Stomach (tissue), 9 donors: ENCODE results near the gene FAM110A. TPM values are rescaled to one million over a fixed set of nuclear protein-coding genes. Genes with fewer than 3 reads are reported as not detected.

Experiments
- DNase-seq, 2 donors: peaks; one replicate each; pipeline versions ENCODE4 v3.0.0 to v3.0.0-alpha.2; 2013 to 2019
- H3K27ac ChIP-seq, 5 donors: fragments of 200-600 bp in 4 of 5; sonication (generic) in 4 of 5; one replicate each; pipeline ENCODE4 v1.5.1; 2013 to 2019; ENCODE audit warnings: mild to moderate bottlenecking in 1 of 5, moderate library complexity in 1 of 5
- H3K27me3 ChIP-seq, 3 donors: fragments of 200-600 bp; sonication (generic); one replicate each; pipeline ENCODE4 v1.5.1; 2017 to 2019; ENCODE audit warnings: mixed run types in 1 of 3
- H3K36me3 ChIP-seq, 4 donors: fragments of 200-600 bp; sonication (generic); 1 replicate in 3 of 4; 2 replicates in 1 of 4; pipeline ENCODE4 v1.5.1; 2016 to 2019
- H3K4me1 ChIP-seq, 4 donors: fragments of 200-600 bp; sonication (generic); one replicate each; pipeline ENCODE4 v1.5.1; 2016 to 2019
- H3K4me3 ChIP-seq, 4 donors: fragments of 200-600 bp; sonication (generic) in 3 of 4; one replicate each; pipeline ENCODE4 v1.5.1; 2016 to 2019; ENCODE audit warnings: mild to moderate bottlenecking in 1 of 4
- H3K9me3 ChIP-seq, 4 donors: fragments of 200-600 bp; sonication (generic); one replicate each; pipeline ENCODE4 v1.5.1; 2016 to 2019
- CTCF ChIP-seq, 7 experiments: fragments of 450-650 bp in 4 of 7; fragments of 200-600 bp in 3 of 7; sonication (generic) in 3 of 7; IDR thresholded peaks; one replicate each; pipeline ENCODE4 v1.5.1; 2016 to 2019; ENCODE audit warnings: antibody characterized with exemption in 7 of 7, control low read depth in 2 of 7, mild to moderate bottlenecking in 1 of 7
- EP300 ChIP-seq: sonication (generic); formaldehyde crosslinking; IDR thresholded peaks from one replicate; pipeline ENCODE4 v1.6.1; 2017; ENCODE audit warnings: antibody characterized with exemption
- POLR2A ChIP-seq, 4 donors: fragments of 450-650 bp; IDR thresholded peaks; one replicate each; pipeline ENCODE4 v1.6.1; 2016; ENCODE audit warnings: antibody characterized with exemption in 4 of 4, control low read depth in 2 of 4, mild to moderate bottlenecking in 1 of 4, moderate library complexity in 1 of 4
- POLR2AphosphoS5 ChIP-seq, 3 donors: sonication (generic); formaldehyde crosslinking; IDR thresholded peaks; one replicate each; pipeline ENCODE4 v1.6.1; 2016; ENCODE audit warnings: antibody characterized with exemption in 3 of 3
- WGBS, 5 donors: extraction: QIAGEN DNeasy Blood & Tissue Kit in 3 of 5; methylation state at CpG; one replicate each; pipeline versions ENCODE4 v1.1.5 to v1.1.7; 2013 to 2018; 5-methylcytosine and 5-hydroxymethylcytosine counted together
- intact Hi-C: fragments of 100-400 bp; cut with DNase I; formaldehyde crosslinking; loops from one replicate; pipeline ENCODE4 v1.15.1; 2023; ENCODE audit warnings: low total_unique reads
- polyA plus RNA-seq, 3 donors: library from polyadenylated mRNA; stranded (reverse); fragments of 200-250 nt; gene quantifications; one replicate each; pipeline ENCODE4 v1.2.3, GENCODE V29; 2013
- total RNA-seq, 5 donors: library from RNA; depleted of rRNA; stranded (reverse); fragments of >200 nt; gene quantifications; one replicate each; pipeline versions ENCODE4 v1.1.0 to v1.2.3, GENCODE V29; 2014 to 2016
- donor health status: healthy with polysubstance abuse.
- donor health status: Bipolar disorder and iron deficiency.
- donor health status: healthy.

The FAM110A gene
- total and polyA plus RNA-seq, 8 donors, result 0.58 to 17.6 (median 3.8) TPM

- H3K36me3 ChIP-seq, result peaks cover 0 to 10% (median 0%) of the 10 kb centered on the region in 4 donors
- TF ChIP-seq POLR2A (IDR thresholded peaks at IDR 0.05) (no peak), EP300 (no peak), CTCF (IDR thresholded peaks at IDR 0.05) (no peak), POLR2AphosphoS5 (IDR thresholded peaks at IDR 0.05) (no peak)
- intact Hi-C loops, result no loop called here
- H3K4me3 ChIP-seq, result peak overlapping the region in 1 of 4 donors; percentile 69
- peaks cover 0 to 5% (median 0%) of the 10 kb centered on the region in 4 donors for H3K9me3 ChIP-seq
- no peak for DNase-seq
- WGBS, 5 donors, result 36 to 83% (median 41%) methylated on average over 2 of the region's 2 CpGs
- H3K27me3 ChIP-seq, result peaks cover 0 to 27% (median 11%) of the 10 kb centered on the region in 3 donors
- peak overlapping the region; percentile 30 to 67 (median 57) for H3K27ac ChIP-seq
- H3K4me1 ChIP-seq, result peaks cover 34 to 69% (median 58%) of the 10 kb centered on the region in 4 donors
Measured at GRCh38 chr20:842547-842940, 9.0 kb downstream of the FAM110A start.

- TF ChIP-seq EP300, result no peak
- no peak for TF ChIP-seq POLR2AphosphoS5 (IDR thresholded peaks at IDR 0.05)
- no peak for TF ChIP-seq CTCF (IDR thresholded peaks at IDR 0.05)
- TF ChIP-seq POLR2A (IDR thresholded peaks at IDR 0.05), result no peak
Measured at GRCh38 chr20:843912-844311, 10.4 kb downstream of the FAM110A start.

DNA sequence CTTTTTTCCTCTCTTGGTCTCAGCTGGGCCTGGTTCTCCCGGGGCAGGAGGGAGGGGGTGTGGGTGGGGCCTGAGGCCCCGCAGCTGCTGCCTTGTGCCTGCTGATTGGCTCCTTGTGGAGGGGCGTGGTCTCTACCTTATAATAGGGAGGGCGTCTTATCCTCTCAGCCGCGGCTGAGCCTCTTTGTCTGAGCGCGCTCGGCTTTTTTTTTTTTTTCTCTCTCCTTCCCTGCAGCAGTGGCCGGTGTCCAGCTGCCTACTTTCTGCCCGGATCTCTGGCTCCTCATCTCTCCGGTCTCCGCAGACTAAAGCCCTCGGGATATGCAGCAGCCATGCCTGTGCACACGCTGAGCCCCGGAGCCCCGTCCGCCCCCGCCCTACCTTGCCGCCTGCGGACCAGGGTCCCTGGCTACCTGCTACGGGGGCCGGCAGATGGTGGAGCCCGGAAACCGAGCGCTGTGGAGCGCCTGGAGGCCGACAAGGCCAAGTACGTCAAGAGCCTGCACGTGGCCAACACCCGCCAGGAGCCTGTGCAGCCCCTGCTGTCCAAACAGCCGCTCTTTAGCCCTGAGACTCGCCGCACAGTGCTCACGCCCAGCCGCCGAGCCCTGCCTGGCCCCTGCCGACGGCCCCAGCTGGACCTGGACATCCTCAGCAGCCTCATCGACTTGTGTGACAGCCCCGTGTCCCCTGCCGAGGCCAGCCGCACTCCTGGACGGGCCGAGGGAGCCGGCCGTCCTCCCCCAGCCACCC lies 11.1 kb downstream of the FAM110A start:
- peak overlapping the region; percentile 41 to 53 (median 43) for H3K4me3 ChIP-seq
- DNase-seq, result peak; percentile 96 to 97
- no peaks in the 10 kb centered on the region for H3K9me3 ChIP-seq
- WGBS, 5 donors, result 8 to 25% (median 20%) methylated on average over 24 to 47 of the region's 47 CpGs
- peaks cover 34 to 70% (median 58%) of the 10 kb centered on the region in 4 donors for H3K4me1 ChIP-seq
- H3K27me3 ChIP-seq, result peaks cover 0 to 27% (median 11%) of the 10 kb centered on the region in 3 donors
- intact Hi-C loops, result no loop called here
- peaks cover 0 to 10% (median 0%) of the 10 kb centered on the region in 4 donors for H3K36me3 ChIP-seq
- H3K27ac ChIP-seq, result peak overlapping the region; percentile 4 to 61 (median 50)
- TF ChIP-seq CTCF (IDR thresholded peaks at IDR 0.05) (no peak), POLR2AphosphoS5 (IDR thresholded peaks at IDR 0.05) (peak in 1 of 3 donors; percentile 20)

More at GRCh38 chr20:843912-844311, 10.4 kb downstream of the FAM110A start:
- peaks cover 34 to 70% (median 58%) of the 10 kb centered on the region in 4 donors for H3K4me1 ChIP-seq
- peak overlapping the region in 4 of 5 donors; percentile 37 to 61 (median 56) for H3K27ac ChIP-seq
- DNase-seq, result no peak
- H3K4me3 ChIP-seq, result peak overlapping the region in 1 of 4 donors; percentile 53
- 63 to 79% (median 67%) methylated on average over 8 to 9 of the region's 9 CpGs for WGBS, 5 donors
- H3K9me3 ChIP-seq, result no peaks in the 10 kb centered on the region
- intact Hi-C loops, result no loop called here
- H3K36me3 ChIP-seq, result peaks cover 0 to 10% (median 0%) of the 10 kb centered on the region in 4 donors
- peaks cover 0 to 27% (median 11%) of the 10 kb centered on the region in 3 donors for H3K27me3 ChIP-seq

- 61 to 80% (median 75%) methylated on average over 16 to 50 of the region's 50 CpGs for WGBS, 5 donors
- peak overlapping the region; percentile 41 to 53 (median 43) for H3K4me3 ChIP-seq
- H3K27me3 ChIP-seq, result peaks cover 0 to 23% (median 11%) of the 10 kb centered on the region in 3 donors
- intact Hi-C loops, result no loop called here
- DNase-seq, result no peak
- H3K4me1 ChIP-seq, result peaks cover 34 to 70% (median 58%) of the 10 kb centered on the region in 4 donors
- TF ChIP-seq POLR2AphosphoS5 (IDR thresholded peaks at IDR 0.05) (no peak), POLR2A (IDR thresholded peaks at IDR 0.05) (no peak), EP300 (no peak), CTCF (IDR thresholded peaks at IDR 0.05) (no peak)
- no peaks in the 10 kb centered on the region for H3K9me3 ChIP-seq
- peak overlapping the region in 2 of 5 donors; percentile 50 for H3K27ac ChIP-seq
- H3K36me3 ChIP-seq, result peaks cover 0 to 10% (median 0%) of the 10 kb centered on the region in 4 donors
Measured at GRCh38 chr20:845226-845868, 11.8 kb downstream of the FAM110A start.
